Activated CD4-positive, alpha-beta T cell treated with anti-CD3 and anti-CD28 coated beads for 36 hours (primary cell): ENCODE data around the gene KIAA1191. TPM values are rescaled to one million over a fixed set of nuclear protein-coding genes. Genes with fewer than 3 reads are reported as not detected.

Experiments used
- ATAC-seq: fragments of 200-7000 bp; cut with Tn5 transposase; one replicate; pipeline ENCODE4 v1.10.0; 2021; ENCODE audit warnings: mild to moderate bottlenecking, moderate library complexity
- CTCF ChIA-PET: fragments of 350-600 bp; sonication (Branson Sonifier 250); formaldehyde crosslinking; loops from one replicate; lab custom pipeline; 2021; ENCODE audit warnings: antibody characterized with exemption; lab: Charles Lee
- POLR2A ChIA-PET: fragments of 350-600 bp; sonication (Branson Sonifier 250); formaldehyde crosslinking; loops from one replicate; lab custom pipeline; 2021; ENCODE audit warnings: antibody characterized with exemption, inconsistent platforms; lab: Charles Lee
- DNase-seq: peaks from one replicate; pipeline ENCODE4 v3.0.0-alpha.2; 2020
- H3K27ac Mint-ChIP-seq: one replicate; pipeline ENCODE4 v1.8.0; 2021; ENCODE audit warnings: mixed read lengths
- H3K27me3 Mint-ChIP-seq: one replicate; pipeline ENCODE4 v1.8.0; 2021; ENCODE audit warnings: mixed read lengths
- H3K36me3 Mint-ChIP-seq: one replicate; pipeline ENCODE4 v1.8.0; 2021; ENCODE audit warnings: low read depth, mixed read lengths
- H3K4me1 Mint-ChIP-seq: one replicate; pipeline ENCODE4 v1.8.0; 2021; ENCODE audit warnings: mixed read lengths
- H3K4me3 Mint-ChIP-seq: one replicate; pipeline ENCODE4 v1.8.0; 2021; ENCODE audit warnings: mild to moderate bottlenecking, moderate library complexity, mixed read lengths
- H3K9me3 Mint-ChIP-seq: one replicate; pipeline ENCODE4 v1.8.0; 2021; ENCODE audit warnings: low read depth, mixed read lengths
- intact Hi-C, 2 experiments: fragments of 100-400 bp; cut with DNase I in 1 of 2; cut with micrococcal nuclease in 1 of 2; formaldehyde crosslinking; loops; one replicate each; pipeline versions ENCODE4 v1.14.2 to v1.15.1; 2022 to 2024; cut with DNase I, micrococcal nuclease
- total RNA-seq, 2 experiments: library from RNA; stranded (reverse); gene quantifications; one replicate each; pipeline ENCODE4 v1.2.3, GENCODE V29; 2021

KIAA1191 gene
- total RNA-seq, 2 experiments from 2014 or later, result 42.2 to 52.6 TPM

- peaks cover 18% of the 10 kb centered on the region for H3K4me1 Mint-ChIP-seq
- H3K4me3 Mint-ChIP-seq, result no peak overlapping the region
- intact Hi-C loops, result no loop called here
These were observed 19.9 kb upstream of the KIAA1191 start for GRCh38 chr5:176381423-176381822.

GRCh38 chr5:176379881-176380280 lies 18.3 kb upstream of the KIAA1191 start:
- ChIA-PET POLR2A (no interaction called here), CTCF (interaction anchor here (0.5 to 0.7 kb wide), 2 partner anchors 8 to 15 kb away, joined by 3 read pairs; partner anchors contain the start of genes HIGD2A and NOP16)
- Mint-ChIP-seq H3K4me3 (no peak overlapping the region), H3K4me1 (peaks cover 3% of the 10 kb centered on the region), H3K27ac (no peak overlapping the region), H3K9me3 (no peaks in the 10 kb centered on the region), H3K27me3 (no peaks in the 10 kb centered on the region), H3K36me3 (peaks cover 57% of the 10 kb centered on the region)
- no peak for DNase-seq
- intact Hi-C loops, result no loop called here
- ATAC-seq, result no peak

More at GRCh38 chr5:176381423-176381822, 19.9 kb upstream of the KIAA1191 start:
- Mint-ChIP-seq H3K27me3 (no peaks in the 10 kb centered on the region), H3K36me3 (peaks cover 62% of the 10 kb centered on the region), H3K9me3 (no peaks in the 10 kb centered on the region), H3K27ac (no peak overlapping the region)
- ATAC-seq, result no peak
- CTCF ChIA-PET, result interaction anchor here (0.6 to 1.1 kb wide), 3 partner anchors 9 to 19 kb away, joined by 3 to 4 read pairs (median 3); partner anchors contain the start of gene KIAA1191
- POLR2A ChIA-PET, result no interaction called here
- no peak for DNase-seq

GRCh38 chr5:176373100-176373818 lies 11.7 kb upstream of the KIAA1191 start:
- Mint-ChIP-seq H3K9me3 (no peaks in the 10 kb centered on the region), H3K4me1 (no peaks in the 10 kb centered on the region), H3K36me3 (peaks cover 19% of the 10 kb centered on the region), H3K27ac (no peak overlapping the region), H3K27me3 (no peaks in the 10 kb centered on the region), H3K4me3 (no peak overlapping the region)
- ATAC-seq, result no peak
- DNase-seq, result no peak
- intact Hi-C loops, result no loop called here
- ChIA-PET POLR2A (no interaction called here), CTCF (interaction anchor here (0.8 to 1.2 kb wide), 2 partner anchors 12 to 13 kb away, joined by 3 to 4 read pairs; partner anchors contain the start of gene KIAA1191)

- no peak for DNase-seq
- no peak overlapping the region for H3K27ac Mint-ChIP-seq
- intact Hi-C loops, result no loop called here
- POLR2A ChIA-PET, result no interaction called here
- no peak for ATAC-seq
- H3K4me3 Mint-ChIP-seq, result no peak overlapping the region
- no peaks in the 10 kb centered on the region for H3K27me3 Mint-ChIP-seq
- CTCF ChIA-PET, result interaction anchor here (0.5 to 1.2 kb wide), 5 partner anchors 10 to 645 kb away, joined by 3 to 4 read pairs (median 3); partner anchors contain the start of gene KIAA1191
- H3K4me1 Mint-ChIP-seq, result peaks cover 5% of the 10 kb centered on the region
- H3K9me3 Mint-ChIP-seq, result no peaks in the 10 kb centered on the region
- H3K36me3 Mint-ChIP-seq, result peaks cover 27% of the 10 kb centered on the region
These were observed 10.3 kb upstream of the KIAA1191 start for GRCh38 chr5:176371621-176372539.

GRCh38 chr5:176369934-176370711 lies 8.6 kb upstream of the KIAA1191 start:
- Mint-ChIP-seq H3K4me3 (no peak overlapping the region), H3K9me3 (no peaks in the 10 kb centered on the region), H3K4me1 (peaks cover 9% of the 10 kb centered on the region), H3K27ac (no peak overlapping the region), H3K27me3 (no peaks in the 10 kb centered on the region), H3K36me3 (peaks cover 24% of the 10 kb centered on the region)
- ChIA-PET CTCF (no interaction called here), POLR2A (interaction anchor here (0.7 kb wide), 1 partner anchor 1824 kb away, joined by 4 read pairs; no protein-coding TSS in a partner anchor)
- intact Hi-C loops, result loop anchor here in 1 of 2 experiments (10.0 kb wide), 1 partner anchor 985 kb away; the partner anchor contains the start of genes LMAN2 and RGS14
- ATAC-seq (no peak), DNase-seq (no peak)

- ChIA-PET POLR2A (no interaction called here), CTCF (interaction anchor here (0.6 to 1.1 kb wide), 3 partner anchors 13 to 289 kb away, joined by 3 to 4 read pairs (median 3); no protein-coding TSS in a partner anchor)
- Mint-ChIP-seq H3K4me1 (peaks cover 9% of the 10 kb centered on the region), H3K9me3 (no peaks in the 10 kb centered on the region), H3K4me3 (no peak overlapping the region), H3K36me3 (peaks cover 21% of the 10 kb centered on the region), H3K27ac (no peak overlapping the region), H3K27me3 (no peaks in the 10 kb centered on the region)
- DNase-seq (no peak), ATAC-seq (no peak)
- intact Hi-C loops, result loop anchor here in 1 of 2 experiments (10.0 kb wide), 1 partner anchor 986 kb away; the partner anchor contains the start of genes LMAN2 and RGS14
These were observed 7.2 kb upstream of the KIAA1191 start for GRCh38 chr5:176368726-176369125.

- peaks cover 20% of the 10 kb centered on the region for H3K36me3 Mint-ChIP-seq
- intact Hi-C loops, result loop anchor here in 1 of 2 experiments (10.0 kb wide), 1 partner anchor 988 kb away; the partner anchor contains the start of genes LMAN2 and RGS14
- H3K4me3 Mint-ChIP-seq, result peak overlapping the region; percentile 74
- ChIA-PET CTCF (no interaction called here), POLR2A (no interaction called here)
- H3K9me3 Mint-ChIP-seq, result no peaks in the 10 kb centered on the region
- no peaks in the 10 kb centered on the region for H3K27me3 Mint-ChIP-seq
- H3K4me1 Mint-ChIP-seq, result peaks cover 21% of the 10 kb centered on the region
- peak overlapping the region; percentile 76 for H3K27ac Mint-ChIP-seq
- DNase-seq, result no peak
- ATAC-seq, result no peak
These were observed 4.8 kb upstream of the KIAA1191 start for GRCh38 chr5:176366232-176366894.

- CTCF ChIA-PET, result no interaction called here
- H3K4me1 Mint-ChIP-seq, result peaks cover 21% of the 10 kb centered on the region
- intact Hi-C loops, result loop anchor here (1.0 to 10.0 kb wide), 3 partner anchors 23 to 989 kb away; partner anchors contain the start of genes HIGD2A (in 2 of the 2), NOP16 (in 2 of the 2), CLTB (in 1 of the 2) and LMAN2 (in 1 of the 2)
- H3K27ac Mint-ChIP-seq, result peak within 1 kb of the TSS; percentile 76
- peak; percentile 80 for DNase-seq
- peak; percentile 31 for ATAC-seq
- peaks cover 18% of the 10 kb centered on the region for H3K36me3 Mint-ChIP-seq
- peak within 1 kb of the TSS; percentile 74 for H3K4me3 Mint-ChIP-seq
- no peaks in the 10 kb centered on the region for H3K9me3 Mint-ChIP-seq
- no peaks in the 10 kb centered on the region for H3K27me3 Mint-ChIP-seq
- POLR2A ChIA-PET, result no interaction called here
These were observed 4.0 kb upstream of the KIAA1191 start, which contains the start of gene ARL10 for GRCh38 chr5:176365351-176366231. ARL10 (plus strand) TSS chr5:176365487; CDS start chr5:176365564, 77 bp downstream.

- Mint-ChIP-seq H3K27me3 (no peaks in the 10 kb centered on the region), H3K4me1 (peaks cover 22% of the 10 kb centered on the region), H3K4me3 (peak overlapping the region; percentile 74), H3K27ac (peak overlapping the region; percentile 70), H3K9me3 (no peaks in the 10 kb centered on the region), H3K36me3 (peaks cover 19% of the 10 kb centered on the region)
- ATAC-seq (no peak), DNase-seq (no peak)
- ChIA-PET CTCF (no interaction called here), POLR2A (interaction anchor here (0.6 kb wide), 1 partner anchor 24 kb away, joined by 5 read pairs; no protein-coding TSS in a partner anchor)
- intact Hi-C loops, result loop anchor here (1.0 to 10.0 kb wide), 6 partner anchors 23 to 990 kb away; partner anchors contain the start of genes HIGD2A (in 2 of the 2), NOP16 (in 2 of the 2), SIMC1 (in 2 of the 2) and CLTB (in 1 of the 2)
These were observed 3.3 kb upstream of the KIAA1191 start for GRCh38 chr5:176364765-176365350.
